ENCODE data around the gene IRGC. TPM values are rescaled to one million over a fixed set of nuclear protein-coding genes. Genes with fewer than 3 reads are reported as not detected.
A peak's percentile ranks its signal among the peaks of the same experiment; 100 is the strongest.

The IRGC gene
- total and polyA plus RNA-seq, 2 of the 13 experiments (the other 11 are each of a cell fraction or from before 2014, with no cell fraction given), result not detected

DNA sequence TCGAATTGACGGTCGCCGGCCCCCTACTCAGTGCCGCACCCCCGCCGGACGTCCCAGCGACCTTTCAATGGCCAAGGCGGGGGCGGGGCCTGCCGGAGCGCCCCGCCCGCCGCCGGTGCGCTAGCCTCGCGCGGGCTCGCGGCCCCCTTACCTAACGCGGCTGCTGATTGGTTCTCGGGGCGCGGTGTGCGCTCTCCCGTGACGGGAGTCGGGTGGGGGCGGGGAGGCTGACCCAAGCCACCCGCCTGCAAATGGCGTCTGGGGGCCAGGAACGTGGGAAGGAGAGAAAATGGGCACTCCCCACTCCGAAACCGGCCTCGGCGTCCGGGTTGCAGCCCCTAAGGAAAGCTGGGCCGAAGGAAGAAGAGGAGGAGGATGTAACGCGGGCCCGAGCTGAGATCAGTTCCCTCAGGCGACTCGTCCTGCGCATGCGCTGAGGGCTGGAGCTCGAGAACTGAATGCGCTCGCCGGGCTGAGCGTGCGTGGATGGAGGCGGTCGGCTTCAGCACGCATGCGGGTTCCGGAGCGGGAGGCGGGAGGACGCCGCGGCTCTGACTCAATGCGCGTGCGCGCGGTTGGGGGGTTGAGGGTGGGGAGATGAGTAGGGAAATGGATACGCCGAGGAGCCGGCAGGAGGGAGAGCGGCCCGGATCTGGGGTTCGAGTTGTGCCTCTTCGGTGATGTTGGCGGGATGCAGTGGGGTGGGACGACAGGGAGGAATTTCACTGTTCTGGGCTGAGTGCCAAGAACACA is 38.8 kb downstream of the IRGC start, which contains the start of gene SMG9 (continued):
- TF ChIP-seq, protein P1, sequence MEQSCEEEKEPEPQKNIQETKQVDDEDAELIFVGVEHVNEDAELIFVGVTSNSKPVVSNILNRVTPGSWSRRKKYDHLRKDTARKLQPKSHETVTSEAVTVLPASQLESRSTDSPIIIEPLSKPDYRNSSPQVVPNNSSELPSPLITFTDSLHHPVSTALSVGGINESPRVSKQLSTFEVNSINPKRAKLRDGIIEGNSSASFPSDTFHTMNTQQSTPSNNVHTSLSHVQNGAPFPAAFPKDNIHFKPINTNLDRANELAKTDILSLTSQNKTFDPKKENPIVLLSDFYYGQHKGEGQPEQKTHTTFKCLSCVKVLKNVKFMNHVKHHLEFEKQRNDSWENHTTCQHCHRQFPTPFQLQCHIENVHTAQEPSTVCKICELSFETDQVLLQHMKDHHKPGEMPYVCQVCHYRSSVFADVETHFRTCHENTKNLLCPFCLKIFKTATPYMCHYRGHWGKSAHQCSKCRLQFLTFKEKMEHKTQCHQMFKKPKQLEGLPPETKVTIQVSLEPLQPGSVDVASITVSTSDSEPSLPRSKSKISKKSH (CRISPR knock-in tag; IDR thresholded peaks at IDR 0.05; ENCODE audit: borderline replicate concordance), result no peak; the same call in 1 of the 2 replicates
- TF ChIP-seq, protein P2, sequence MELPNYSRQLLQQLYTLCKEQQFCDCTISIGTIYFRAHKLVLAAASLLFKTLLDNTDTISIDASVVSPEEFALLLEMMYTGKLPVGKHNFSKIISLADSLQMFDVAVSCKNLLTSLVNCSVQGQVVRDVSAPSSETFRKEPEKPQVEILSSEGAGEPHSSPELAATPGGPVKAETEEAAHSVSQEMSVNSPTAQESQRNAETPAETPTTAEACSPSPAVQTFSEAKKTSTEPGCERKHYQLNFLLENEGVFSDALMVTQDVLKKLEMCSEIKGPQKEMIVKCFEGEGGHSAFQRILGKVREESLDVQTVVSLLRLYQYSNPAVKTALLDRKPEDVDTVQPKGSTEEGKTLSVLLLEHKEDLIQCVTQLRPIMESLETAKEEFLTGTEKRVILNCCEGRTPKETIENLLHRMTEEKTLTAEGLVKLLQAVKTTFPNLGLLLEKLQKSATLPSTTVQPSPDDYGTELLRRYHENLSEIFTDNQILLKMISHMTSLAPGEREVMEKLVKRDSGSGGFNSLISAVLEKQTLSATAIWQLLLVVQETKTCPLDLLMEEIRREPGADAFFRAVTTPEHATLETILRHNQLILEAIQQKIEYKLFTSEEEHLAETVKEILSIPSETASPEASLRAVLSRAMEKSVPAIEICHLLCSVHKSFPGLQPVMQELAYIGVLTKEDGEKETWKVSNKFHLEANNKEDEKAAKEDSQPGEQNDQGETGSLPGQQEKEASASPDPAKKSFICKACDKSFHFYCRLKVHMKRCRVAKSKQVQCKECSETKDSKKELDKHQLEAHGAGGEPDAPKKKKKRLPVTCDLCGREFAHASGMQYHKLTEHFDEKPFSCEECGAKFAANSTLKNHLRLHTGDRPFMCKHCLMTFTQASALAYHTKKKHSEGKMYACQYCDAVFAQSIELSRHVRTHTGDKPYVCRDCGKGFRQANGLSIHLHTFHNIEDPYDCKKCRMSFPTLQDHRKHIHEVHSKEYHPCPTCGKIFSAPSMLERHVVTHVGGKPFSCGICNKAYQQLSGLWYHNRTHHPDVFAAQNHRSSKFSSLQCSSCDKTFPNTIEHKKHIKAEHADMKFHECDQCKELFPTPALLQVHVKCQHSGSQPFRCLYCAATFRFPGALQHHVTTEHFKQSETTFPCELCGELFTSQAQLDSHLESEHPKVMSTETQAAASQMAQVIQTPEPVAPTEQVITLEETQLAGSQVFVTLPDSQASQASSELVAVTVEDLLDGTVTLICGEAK (IDR thresholded peaks at IDR 0.05), result no peak
- TF ChIP-seq, protein P2 (CRISPR knock-in tag; IDR thresholded peaks at IDR 0.05), result peak; percentile 46; the same call in 1 of the 2 replicates
- TF ChIP-seq POGK (CRISPR knock-in tag; conservative IDR thresholded peaks at IDR 0.05), result peak; percentile 60; the same call in 1 of the 2 replicates
- 0 out of 2 replicates have a peak, but pooled peaks have one; percentile 40 for TF ChIP-seq KLF6 (CRISPR knock-in tag; IDR thresholded peaks at IDR 0.05)
- TF ChIP-seq STAT5B (CRISPR knock-in tag; IDR thresholded peaks at IDR 0.05), result 0 out of 2 replicates have a peak, but pooled peaks have one; percentile 59
- no peak for TF ChIP-seq HDAC6 (IDR thresholded peaks at IDR 0.05; ENCODE audit: low read depth, low read length)
- TF ChIP-seq, protein P3, sequence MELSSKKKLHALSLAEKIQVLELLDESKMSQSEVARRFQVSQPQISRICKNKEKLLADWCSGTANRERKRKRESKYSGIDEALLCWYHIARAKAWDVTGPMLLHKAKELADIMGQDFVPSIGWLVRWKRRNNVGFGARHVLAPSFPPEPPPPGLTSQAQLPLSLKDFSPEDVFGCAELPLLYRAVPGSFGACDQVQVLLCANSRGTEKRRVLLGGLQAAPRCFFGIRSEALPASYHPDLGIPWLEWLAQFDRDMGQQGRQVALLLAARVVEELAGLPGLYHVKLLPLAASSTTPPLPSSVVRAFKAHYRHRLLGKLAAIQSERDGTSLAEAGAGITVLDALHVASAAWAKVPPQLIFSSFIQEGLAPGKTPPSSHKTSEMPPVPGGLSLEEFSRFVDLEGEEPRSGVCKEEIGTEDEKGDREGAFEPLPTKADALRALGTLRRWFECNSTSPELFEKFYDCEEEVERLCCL (CRISPR knock-in tag; IDR thresholded peaks at IDR 0.05; ENCODE audit: borderline replicate concordance), result no peak; the same call in 1 of the 2 replicates
- no peak; the same call in 1 of the 2 replicates for TF ChIP-seq ZNF7 (CRISPR knock-in tag; IDR thresholded peaks at IDR 0.05)
- peak; percentile 68 for TF ChIP-seq NFYB (CRISPR knock-in tag; IDR thresholded peaks at IDR 0.05)
- peak; percentile 78; the same call in 1 of the 2 replicates for TF ChIP-seq BCL3 (CRISPR knock-in tag; IDR thresholded peaks at IDR 0.05)
- no peak for TF ChIP-seq HNRNPUL1 (IDR thresholded peaks at IDR 0.05; ENCODE audit: low read depth, low read length)

All from HepG2 (cell line).